Ishikawa (cell line): ENCODE results near the gene BCL3.

ENCODE experiments used
- CEBPB ChIP-seq: IDR thresholded peaks from 2 replicates; pipeline ENCODE4 v1.6.1; 2012
- CREB1 ChIP-seq: IDR thresholded peaks from 2 replicates; pipeline ENCODE4 v1.6.1; 2012; ENCODE audit warnings: low read depth
- EGR1 ChIP-seq: IDR thresholded peaks from 2 replicates; pipeline ENCODE4 v1.6.1; 2012
- EP300 ChIP-seq: IDR thresholded peaks from 2 replicates; pipeline ENCODE4 v1.6.1; 2012; ENCODE audit warnings: borderline replicate concordance
- FOXM1 ChIP-seq: IDR thresholded peaks from 2 replicates; pipeline ENCODE4 v1.6.1; 2012; ENCODE audit warnings: low read depth, borderline replicate concordance
- NFIC ChIP-seq: IDR thresholded peaks from 2 replicates; pipeline ENCODE4 v1.6.1; 2012
- RAD21 ChIP-seq: IDR thresholded peaks from 2 replicates; pipeline ENCODE4 v1.6.1; 2012; ENCODE audit warnings: low read depth
- TAF1 ChIP-seq: IDR thresholded peaks from 2 replicates; pipeline ENCODE4 v1.6.1; 2012; ENCODE audit warnings: low read depth, mild to moderate bottlenecking
- TEAD4 ChIP-seq: IDR thresholded peaks from 2 replicates; pipeline ENCODE4 v1.6.1; 2012
- YY1 ChIP-seq: IDR thresholded peaks from 2 replicates; pipeline ENCODE4 v1.6.1; 2012; ENCODE audit warnings: low read depth
- ZBTB7A ChIP-seq: IDR thresholded peaks from 2 replicates; pipeline ENCODE4 v1.6.1; 2012; ENCODE audit warnings: low read depth
- TF ChIP-seq, protein P1 (sequence below): IDR thresholded peaks from 2 replicates; pipeline ENCODE4 v1.6.1; 2012
- TF ChIP-seq, protein P2 (sequence below): IDR thresholded peaks from 2 replicates; pipeline ENCODE4 v1.6.1; 2012; ENCODE audit warnings: low read depth, mild to moderate bottlenecking
- TF ChIP-seq, protein P3 (sequence below): IDR thresholded peaks from 2 replicates; pipeline ENCODE4 v1.6.1; 2012

DNA sequence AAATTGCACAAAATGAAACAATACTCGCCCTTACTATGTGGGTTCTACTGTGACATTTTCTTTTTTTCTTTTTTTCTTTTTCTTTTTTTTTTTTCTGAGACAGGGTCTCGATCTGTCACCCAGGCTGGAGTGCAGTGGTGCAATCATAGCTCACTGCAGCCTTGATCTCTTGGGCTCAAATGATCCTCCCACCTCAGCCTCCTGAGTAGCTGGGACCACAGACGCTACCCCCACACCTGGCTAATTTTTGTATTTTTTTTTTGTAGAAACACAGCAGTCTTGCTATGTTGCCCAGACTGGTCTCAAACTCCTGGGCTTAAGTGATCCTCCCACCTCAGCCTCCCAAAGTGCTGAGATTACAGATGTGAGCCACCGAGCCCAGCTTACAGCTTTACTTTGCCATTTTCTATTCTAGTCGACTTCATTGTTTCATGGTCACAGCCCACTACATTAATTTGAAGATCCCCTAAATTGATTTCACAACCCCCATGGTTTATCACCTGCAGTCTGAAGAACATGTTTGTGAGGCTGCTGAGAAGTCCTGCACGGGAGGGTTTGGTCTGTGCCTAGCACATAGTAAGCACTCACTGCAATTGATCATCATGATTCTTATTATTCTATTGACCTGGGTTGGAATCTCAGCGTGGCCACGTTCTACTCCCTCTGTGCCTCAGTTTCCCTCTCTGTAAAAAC is 3.8 kb downstream of the BCL3 start:
- TF ChIP-seq RAD21 (no peak), EP300 (no peak), FOXM1 (no peak), EGR1 (no peak), ZBTB7A (no peak), CREB1 (no peak), TAF1 (no peak), YY1 (no peak), NFIC (no peak), CEBPB (no peak), TEAD4 (no peak)
- TF ChIP-seq, protein P1, sequence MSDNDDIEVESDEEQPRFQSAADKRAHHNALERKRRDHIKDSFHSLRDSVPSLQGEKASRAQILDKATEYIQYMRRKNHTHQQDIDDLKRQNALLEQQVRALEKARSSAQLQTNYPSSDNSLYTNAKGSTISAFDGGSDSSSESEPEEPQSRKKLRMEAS = no peak
- TF ChIP-seq, protein P2, sequence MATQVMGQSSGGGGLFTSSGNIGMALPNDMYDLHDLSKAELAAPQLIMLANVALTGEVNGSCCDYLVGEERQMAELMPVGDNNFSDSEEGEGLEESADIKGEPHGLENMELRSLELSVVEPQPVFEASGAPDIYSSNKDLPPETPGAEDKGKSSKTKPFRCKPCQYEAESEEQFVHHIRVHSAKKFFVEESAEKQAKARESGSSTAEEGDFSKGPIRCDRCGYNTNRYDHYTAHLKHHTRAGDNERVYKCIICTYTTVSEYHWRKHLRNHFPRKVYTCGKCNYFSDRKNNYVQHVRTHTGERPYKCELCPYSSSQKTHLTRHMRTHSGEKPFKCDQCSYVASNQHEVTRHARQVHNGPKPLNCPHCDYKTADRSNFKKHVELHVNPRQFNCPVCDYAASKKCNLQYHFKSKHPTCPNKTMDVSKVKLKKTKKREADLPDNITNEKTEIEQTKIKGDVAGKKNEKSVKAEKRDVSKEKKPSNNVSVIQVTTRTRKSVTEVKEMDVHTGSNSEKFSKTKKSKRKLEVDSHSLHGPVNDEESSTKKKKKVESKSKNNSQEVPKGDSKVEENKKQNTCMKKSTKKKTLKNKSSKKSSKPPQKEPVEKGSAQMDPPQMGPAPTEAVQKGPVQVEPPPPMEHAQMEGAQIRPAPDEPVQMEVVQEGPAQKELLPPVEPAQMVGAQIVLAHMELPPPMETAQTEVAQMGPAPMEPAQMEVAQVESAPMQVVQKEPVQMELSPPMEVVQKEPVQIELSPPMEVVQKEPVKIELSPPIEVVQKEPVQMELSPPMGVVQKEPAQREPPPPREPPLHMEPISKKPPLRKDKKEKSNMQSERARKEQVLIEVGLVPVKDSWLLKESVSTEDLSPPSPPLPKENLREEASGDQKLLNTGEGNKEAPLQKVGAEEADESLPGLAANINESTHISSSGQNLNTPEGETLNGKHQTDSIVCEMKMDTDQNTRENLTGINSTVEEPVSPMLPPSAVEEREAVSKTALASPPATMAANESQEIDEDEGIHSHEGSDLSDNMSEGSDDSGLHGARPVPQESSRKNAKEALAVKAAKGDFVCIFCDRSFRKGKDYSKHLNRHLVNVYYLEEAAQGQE = no peak
- TF ChIP-seq, protein P3, sequence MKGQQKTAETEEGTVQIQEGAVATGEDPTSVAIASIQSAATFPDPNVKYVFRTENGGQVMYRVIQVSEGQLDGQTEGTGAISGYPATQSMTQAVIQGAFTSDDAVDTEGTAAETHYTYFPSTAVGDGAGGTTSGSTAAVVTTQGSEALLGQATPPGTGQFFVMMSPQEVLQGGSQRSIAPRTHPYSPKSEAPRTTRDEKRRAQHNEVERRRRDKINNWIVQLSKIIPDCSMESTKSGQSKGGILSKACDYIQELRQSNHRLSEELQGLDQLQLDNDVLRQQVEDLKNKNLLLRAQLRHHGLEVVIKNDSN = no peak
